MG63 (cell line): ENCODE measurements around the gene TICAM1. TPM values are rescaled to one million over a fixed set of nuclear protein-coding genes. Genes with fewer than 3 reads are reported as not detected.
A peak's percentile ranks its signal among the peaks of the same experiment; 100 is the strongest.
"Not testable (repeated sequence)": the region's sequence is repeated elsewhere in the genome, so short reads cannot be mapped to it uniquely, and the experiment has no call there.

Experiments
- DNase-seq: peaks from one replicate; pipeline ENCODE4 v3.0.0-alpha.2; 2020
- H3K27me3 ChIP-seq: fragments of 250-450 bp; sonication (Bioruptor Pico); 2 replicates; pipeline ENCODE4 v1.5.1; 2020; ENCODE audit warnings: mild to moderate bottlenecking, moderate library complexity
- H3K36me3 ChIP-seq: fragments of 250-450 bp; sonication (Bioruptor Pico); 2 replicates; pipeline ENCODE4 v1.5.1; 2020; ENCODE audit warnings: mild to moderate bottlenecking, moderate library complexity
- H3K4me3 ChIP-seq: fragments of 250-450 bp; sonication (Bioruptor Pico); 2 replicates; pipeline ENCODE4 v1.5.1; 2020; ENCODE audit warnings: mild to moderate bottlenecking, moderate library complexity
- H3K9me3 ChIP-seq: fragments of 250-450 bp; sonication (Bioruptor Pico); 2 replicates; pipeline ENCODE4 v1.5.1; 2020; ENCODE audit warnings: mild to moderate bottlenecking, moderate library complexity
- total RNA-seq: library from RNA; depleted of rRNA; stranded (reverse); fragments of >200 nt; shearing (Covaris generic); gene quantifications from 2 replicates; pipeline ENCODE4 v1.2.3, GENCODE V29; 2014; ENCODE audit warnings: low replicate concordance

The TICAM1 gene
- total RNA-seq, 1 experiment from 2014 or later: 3.2 TPM

- no peaks in the 10 kb centered on the region for H3K27me3 ChIP-seq
- peaks cover 5% of the 10 kb centered on the region for H3K36me3 ChIP-seq
- no peaks in the 10 kb centered on the region for H3K9me3 ChIP-seq
- no peak overlapping the region for H3K4me3 ChIP-seq
- no peak for DNase-seq
Measured at GRCh38 chr19:4816950-4817278, 14.6 kb downstream of the TICAM1 start.

DNA sequence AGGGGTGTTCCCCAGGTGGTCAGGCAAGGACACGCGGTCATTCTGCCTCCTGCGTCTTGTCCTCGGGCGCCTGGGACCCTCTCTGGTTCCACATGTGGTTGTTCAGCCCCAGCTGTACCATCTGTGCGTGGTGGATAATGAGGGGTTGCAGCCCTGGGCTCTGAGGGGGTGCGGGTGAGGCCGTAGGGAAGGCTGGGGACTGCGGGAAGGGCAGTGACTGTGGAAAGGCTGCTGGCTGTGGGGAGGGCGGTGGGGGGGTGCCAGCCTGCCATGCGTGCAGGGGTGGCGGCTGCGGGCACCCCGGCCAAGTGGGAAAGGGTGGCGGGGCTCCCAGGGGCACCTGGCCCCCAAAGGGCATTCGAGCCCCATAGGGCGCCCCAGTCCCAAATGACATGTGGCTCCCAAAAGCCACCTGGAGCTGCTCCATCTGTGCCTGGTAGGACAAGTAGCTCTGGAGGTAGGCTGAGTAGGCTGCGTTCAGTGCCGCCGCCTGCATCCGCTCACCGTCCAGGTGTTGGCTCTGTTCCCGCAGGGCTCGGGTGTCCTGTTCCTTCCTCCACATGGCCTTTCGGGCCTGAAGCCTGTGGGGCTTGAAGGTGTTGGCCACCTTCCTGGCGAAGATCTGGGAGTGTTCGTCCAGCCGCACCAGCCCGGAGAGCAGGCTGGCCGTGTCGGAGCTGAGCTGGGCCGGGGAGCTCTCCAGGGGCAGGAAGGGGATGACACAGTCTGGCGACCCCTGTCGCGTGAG lies 15.1 kb downstream of the TICAM1 start:
- Histone ChIP-seq H3K27me3 (no peaks in the 10 kb centered on the region), H3K4me3 (no peak overlapping the region), H3K36me3 (peaks cover 5% of the 10 kb centered on the region), H3K9me3 (no peaks in the 10 kb centered on the region)
- DNase-seq: no peak

GRCh38 chr19:4815426-4816201 lies 15.9 kb downstream of the TICAM1 start:
- no peak overlapping the region for H3K4me3 ChIP-seq
- no peaks in the 10 kb centered on the region for H3K9me3 ChIP-seq
- DNase-seq: peak; percentile 68

DNA sequence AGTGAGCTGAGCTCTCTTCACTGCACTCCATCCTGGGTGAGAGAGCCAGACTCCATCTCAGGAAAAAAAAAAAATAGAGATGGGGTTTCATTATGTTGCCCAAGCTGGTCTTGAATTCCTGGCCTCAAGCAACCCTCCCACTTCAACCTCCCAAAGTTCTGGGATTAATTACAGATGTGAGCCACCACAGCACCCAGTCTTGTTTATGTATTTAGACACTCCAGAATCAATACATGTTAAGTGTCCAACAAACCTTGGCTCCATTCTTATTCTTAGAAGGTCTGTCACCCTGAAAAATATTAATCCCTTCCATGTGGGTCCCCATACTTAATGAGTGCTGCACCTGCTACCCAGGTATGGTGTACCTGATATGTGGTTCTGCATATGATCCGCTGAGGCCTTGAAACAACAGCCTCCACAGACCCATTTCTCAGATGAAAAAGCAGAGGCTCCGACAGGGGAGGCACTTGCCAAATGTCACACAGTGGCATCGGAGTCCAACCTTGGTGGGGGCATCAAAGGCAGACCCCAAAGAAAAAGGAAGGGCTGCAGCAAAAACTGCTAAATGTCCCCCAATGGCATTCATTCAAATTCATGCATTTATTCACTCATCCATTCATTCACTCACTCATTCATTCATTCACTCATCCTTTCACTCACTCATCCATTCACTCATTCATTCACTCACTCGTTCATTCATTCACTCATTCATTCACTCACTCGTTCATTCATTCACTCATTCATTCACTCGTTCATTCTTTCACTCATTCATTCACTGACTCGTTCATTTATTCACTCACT lies 16.7 kb downstream of the TICAM1 start:
- no peak for DNase-seq
- H3K27me3 ChIP-seq: no peaks in the 10 kb centered on the region
- peaks cover 5% of the 10 kb centered on the region for H3K36me3 ChIP-seq
- H3K9me3 ChIP-seq: no peaks in the 10 kb centered on the region
- H3K4me3 ChIP-seq: no peak overlapping the region

More at GRCh38 chr19:4815426-4816201, 15.9 kb downstream of the TICAM1 start:
- no peaks in the 10 kb centered on the region for H3K27me3 ChIP-seq
- H3K36me3 ChIP-seq: peaks cover 5% of the 10 kb centered on the region

GRCh38 chr19:4811328-4812131 lies 20.0 kb downstream of the TICAM1 start:
- Histone ChIP-seq H3K4me3 (no peak overlapping the region), H3K9me3 (no peaks in the 10 kb centered on the region), H3K27me3 (no peaks in the 10 kb centered on the region), H3K36me3 (peaks cover 5% of the 10 kb centered on the region)
- DNase-seq: peak; percentile 67

DNA sequence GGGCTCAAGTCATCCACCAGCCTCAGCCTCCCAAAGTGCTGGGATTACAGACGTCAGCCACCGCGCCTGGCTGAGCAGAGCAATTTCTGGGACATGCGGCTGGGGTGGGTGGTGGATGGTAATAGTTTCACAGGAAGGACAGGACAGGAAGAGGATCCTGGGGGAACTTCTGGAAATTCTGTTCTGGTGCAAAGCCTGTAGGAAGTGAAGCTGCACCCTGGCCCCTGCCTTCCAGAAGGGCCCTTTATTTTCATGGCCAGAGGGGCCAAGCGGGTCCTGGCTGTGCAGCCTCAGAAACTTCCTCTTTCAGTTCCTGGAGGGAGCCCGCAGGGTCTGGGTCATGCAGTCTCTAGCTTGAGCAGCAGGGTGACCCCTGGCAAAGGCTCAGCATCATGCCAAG lies 24.3 kb downstream of the TICAM1 start:
- no peak overlapping the region for H3K4me3 ChIP-seq
- H3K27me3 ChIP-seq: no peaks in the 10 kb centered on the region
- no peaks in the 10 kb centered on the region for H3K36me3 ChIP-seq
- H3K9me3 ChIP-seq: no peaks in the 10 kb centered on the region
- no peak for DNase-seq

GRCh38 chr19:4806384-4806783 lies 25.1 kb downstream of the TICAM1 start:
- Histone ChIP-seq H3K9me3 (no peaks in the 10 kb centered on the region), H3K27me3 (no peaks in the 10 kb centered on the region), H3K4me3 (no peak overlapping the region), H3K36me3 (no peaks in the 10 kb centered on the region)
- no peak for DNase-seq

DNA sequence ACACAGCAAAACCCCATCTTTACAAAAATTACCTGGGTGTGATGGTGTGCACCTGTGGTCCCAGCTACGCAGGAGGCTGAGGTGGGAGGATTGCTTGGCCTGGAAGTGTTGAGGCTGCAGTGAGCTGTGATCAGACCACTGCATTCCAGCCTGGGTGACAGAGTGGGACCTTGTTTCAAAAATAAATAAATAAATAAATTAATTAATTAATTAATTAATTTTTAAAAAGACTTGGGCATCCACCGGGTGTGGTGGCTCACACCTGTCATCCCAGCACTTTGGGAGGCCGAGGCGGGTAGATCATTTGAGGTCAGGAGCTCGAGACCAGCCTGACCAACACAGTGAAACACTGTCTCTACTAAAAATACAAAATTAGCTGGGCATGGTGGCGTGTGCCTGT lies 26.4 kb downstream of the TICAM1 start:
- not testable (repeated sequence) for H3K27me3 ChIP-seq, H3K36me3 ChIP-seq, DNase-seq, H3K9me3 ChIP-seq, H3K4me3 ChIP-seq

DNA sequence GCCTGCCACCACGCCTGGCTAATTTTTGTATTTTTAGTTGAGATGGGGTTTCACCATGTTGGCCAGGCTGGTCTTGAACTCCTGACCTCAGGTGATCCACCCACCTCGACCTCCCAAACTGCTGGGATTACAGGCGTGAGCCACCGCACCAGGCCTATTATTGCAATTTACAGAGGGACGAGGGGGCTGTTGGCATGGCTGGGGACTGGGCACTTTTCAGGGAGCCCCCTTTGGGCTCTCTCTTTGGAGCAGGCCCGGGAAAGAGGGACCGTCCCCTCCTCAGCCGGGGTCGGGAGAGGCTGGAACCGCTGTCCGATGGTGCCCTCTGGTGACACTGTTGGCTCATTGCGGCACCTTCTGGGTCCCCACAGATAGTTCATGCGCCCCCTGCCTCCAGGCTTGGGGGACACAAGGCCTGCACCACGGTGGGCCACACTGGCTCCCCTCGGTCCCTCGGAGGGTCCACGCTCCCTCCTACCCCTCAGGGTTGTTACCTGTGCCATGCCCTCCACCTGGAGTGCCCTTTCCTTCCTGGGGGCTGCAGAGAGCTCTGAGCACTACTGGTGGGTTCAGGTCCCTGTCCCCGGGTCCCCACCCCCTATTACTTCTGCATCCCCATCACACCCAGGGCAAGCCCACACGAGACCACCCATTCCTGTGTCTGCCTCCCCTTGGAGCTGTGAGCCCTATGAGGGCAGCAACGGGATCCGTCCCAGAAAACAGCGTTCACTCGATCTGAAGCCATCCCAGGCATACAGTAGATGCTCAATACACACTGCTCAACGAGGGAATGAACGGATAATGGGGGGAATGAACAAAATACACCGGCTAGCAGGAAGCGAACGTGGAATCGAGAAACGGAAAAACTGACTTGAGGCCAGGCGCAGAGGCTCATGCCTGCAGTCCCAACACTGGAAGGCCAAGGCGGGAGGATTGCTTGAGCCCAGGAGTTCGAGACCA lies 27.5 kb downstream of the TICAM1 start:
- DNase-seq: peak; percentile 40
- Histone ChIP-seq H3K36me3 (no peaks in the 10 kb centered on the region), H3K9me3 (no peaks in the 10 kb centered on the region), H3K4me3 (no peak overlapping the region), H3K27me3 (no peaks in the 10 kb centered on the region)

- Histone ChIP-seq H3K4me3 (no peak overlapping the region), H3K27me3 (no peaks in the 10 kb centered on the region), H3K36me3 (no peaks in the 10 kb centered on the region), H3K9me3 (no peaks in the 10 kb centered on the region)
- no peak for DNase-seq
Measured at GRCh38 chr19:4802711-4803110, 28.8 kb downstream of the TICAM1 start.

GRCh38 chr19:4801085-4801619 lies 30.4 kb downstream of the TICAM1 start:
- DNase-seq: no peak
- no peaks in the 10 kb centered on the region for H3K9me3 ChIP-seq
- no peak overlapping the region for H3K4me3 ChIP-seq
- no peaks in the 10 kb centered on the region for H3K27me3 ChIP-seq
- H3K36me3 ChIP-seq: peaks cover 4% of the 10 kb centered on the region; the same call in 1 of the 2 replicates

DNA sequence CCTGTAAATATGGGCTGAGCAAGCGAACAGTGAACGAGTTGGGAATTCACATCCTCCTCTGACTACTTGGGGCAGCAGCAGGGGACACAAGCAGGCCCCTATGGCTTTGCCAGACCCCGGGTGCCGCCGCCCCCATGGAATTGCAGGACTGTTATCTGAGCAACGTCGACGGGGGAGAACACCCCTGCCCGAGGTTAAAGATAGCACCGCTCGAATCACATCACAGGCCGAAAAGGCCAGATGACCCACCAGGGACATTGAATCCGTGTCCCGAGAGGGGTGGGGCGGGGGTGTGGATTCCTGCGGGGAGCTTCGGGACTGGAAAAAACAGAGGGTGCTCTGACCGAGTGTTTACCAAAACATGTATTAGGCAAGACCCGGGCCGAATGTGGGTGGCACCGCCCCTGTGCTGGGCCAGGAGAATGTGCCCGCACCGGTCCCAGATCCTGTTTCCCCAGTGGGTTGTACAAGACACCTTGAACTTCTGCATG lies 30.9 kb downstream of the TICAM1 start:
- no peaks in the 10 kb centered on the region for H3K9me3 ChIP-seq
- no peak overlapping the region for H3K4me3 ChIP-seq
- DNase-seq: no peak
- H3K36me3 ChIP-seq: peaks cover 4% of the 10 kb centered on the region; the same call in 1 of the 2 replicates
- no peaks in the 10 kb centered on the region for H3K27me3 ChIP-seq

- H3K36me3 ChIP-seq: peaks cover 11% of the 10 kb centered on the region
- no peak overlapping the region for H3K4me3 ChIP-seq
- no peak for DNase-seq
- H3K9me3 ChIP-seq: no peaks in the 10 kb centered on the region
- H3K27me3 ChIP-seq: no peaks in the 10 kb centered on the region
Measured at GRCh38 chr19:4795400-4795799, 36.1 kb downstream of the TICAM1 start.

DNA sequence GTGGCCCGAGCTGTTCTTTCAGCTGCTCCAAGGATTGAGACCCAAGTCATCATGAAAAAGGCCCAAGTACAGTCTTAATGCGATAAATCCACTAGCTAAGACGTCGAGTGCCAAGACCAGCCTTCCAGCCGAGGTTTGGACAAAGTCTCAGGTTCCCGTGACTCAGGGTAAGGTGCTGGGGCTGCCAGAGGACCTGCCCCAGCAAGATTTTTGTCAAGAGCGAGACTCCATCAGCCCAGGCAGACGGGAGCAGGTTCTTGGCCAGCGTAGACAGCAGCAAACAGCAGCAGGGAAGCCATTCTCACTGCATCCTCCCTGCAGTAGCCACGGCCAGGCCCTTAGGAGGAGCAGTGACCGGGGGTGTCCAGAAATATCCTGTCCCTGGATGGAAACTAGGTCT lies 36.5 kb downstream of the TICAM1 start:
- Histone ChIP-seq H3K36me3 (peaks cover 11% of the 10 kb centered on the region), H3K27me3 (no peaks in the 10 kb centered on the region), H3K4me3 (no peak overlapping the region), H3K9me3 (no peaks in the 10 kb centered on the region)
- no peak for DNase-seq

- peaks cover 11% of the 10 kb centered on the region for H3K36me3 ChIP-seq
- H3K9me3 ChIP-seq, DNase-seq, H3K27me3 ChIP-seq, H3K4me3 ChIP-seq: not testable (repeated sequence)
Measured at GRCh38 chr19:4793278-4793677, 38.2 kb downstream of the TICAM1 start.
